Measurements from ENCODE around the gene KIAA1217.
"Not testable (repeated sequence)": the region's sequence is repeated elsewhere in the genome, so short reads cannot be mapped to it uniquely, and the experiment has no call there.

The KIAA1217 gene

DNA sequence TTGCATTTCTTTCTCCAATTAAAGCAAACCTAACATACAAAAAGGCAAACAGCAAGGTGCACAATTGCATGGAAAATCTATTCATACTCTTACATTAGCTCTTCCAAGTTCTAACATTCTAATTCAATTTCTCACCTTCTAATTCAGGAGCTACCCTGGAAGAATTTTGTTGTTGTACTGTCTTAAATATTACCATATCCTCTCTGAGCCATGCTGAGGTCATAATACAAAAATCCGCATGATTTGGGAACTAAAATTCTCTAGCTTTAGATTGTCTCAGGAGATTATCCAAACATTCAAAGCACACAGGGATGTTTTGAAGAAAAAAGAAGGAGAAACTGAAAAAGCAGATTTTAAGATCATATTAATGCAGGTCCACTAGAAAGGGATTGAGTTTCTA, 229.9 kb downstream of the KIAA1217 start:
- no peak for DNase-seq (ENCODE audit: low read depth in 3 of 3, low spot score in 1 of 3)

DNA sequence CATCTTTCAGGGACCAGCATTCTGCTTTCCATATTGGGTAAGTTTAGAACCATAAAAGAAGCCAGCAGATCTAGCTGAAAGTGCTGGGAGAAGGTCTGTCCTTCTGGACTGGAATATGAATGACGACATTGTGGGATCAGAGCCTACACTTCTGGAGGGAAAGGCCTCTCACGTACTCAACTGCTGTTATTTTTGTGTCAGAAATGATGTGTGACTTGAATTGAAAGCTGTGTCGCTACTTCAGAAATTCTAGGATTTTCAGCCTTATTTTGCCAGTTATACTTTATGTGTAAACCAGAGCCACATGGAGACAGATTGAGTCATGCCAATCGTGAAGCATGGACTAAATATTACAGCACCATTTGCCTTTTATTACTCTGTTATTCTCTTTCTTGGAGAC, 231.0 kb downstream of the KIAA1217 start:
- no peak for DNase-seq (ENCODE audit: low read depth in 3 of 3, low spot score in 1 of 3)

DNA sequence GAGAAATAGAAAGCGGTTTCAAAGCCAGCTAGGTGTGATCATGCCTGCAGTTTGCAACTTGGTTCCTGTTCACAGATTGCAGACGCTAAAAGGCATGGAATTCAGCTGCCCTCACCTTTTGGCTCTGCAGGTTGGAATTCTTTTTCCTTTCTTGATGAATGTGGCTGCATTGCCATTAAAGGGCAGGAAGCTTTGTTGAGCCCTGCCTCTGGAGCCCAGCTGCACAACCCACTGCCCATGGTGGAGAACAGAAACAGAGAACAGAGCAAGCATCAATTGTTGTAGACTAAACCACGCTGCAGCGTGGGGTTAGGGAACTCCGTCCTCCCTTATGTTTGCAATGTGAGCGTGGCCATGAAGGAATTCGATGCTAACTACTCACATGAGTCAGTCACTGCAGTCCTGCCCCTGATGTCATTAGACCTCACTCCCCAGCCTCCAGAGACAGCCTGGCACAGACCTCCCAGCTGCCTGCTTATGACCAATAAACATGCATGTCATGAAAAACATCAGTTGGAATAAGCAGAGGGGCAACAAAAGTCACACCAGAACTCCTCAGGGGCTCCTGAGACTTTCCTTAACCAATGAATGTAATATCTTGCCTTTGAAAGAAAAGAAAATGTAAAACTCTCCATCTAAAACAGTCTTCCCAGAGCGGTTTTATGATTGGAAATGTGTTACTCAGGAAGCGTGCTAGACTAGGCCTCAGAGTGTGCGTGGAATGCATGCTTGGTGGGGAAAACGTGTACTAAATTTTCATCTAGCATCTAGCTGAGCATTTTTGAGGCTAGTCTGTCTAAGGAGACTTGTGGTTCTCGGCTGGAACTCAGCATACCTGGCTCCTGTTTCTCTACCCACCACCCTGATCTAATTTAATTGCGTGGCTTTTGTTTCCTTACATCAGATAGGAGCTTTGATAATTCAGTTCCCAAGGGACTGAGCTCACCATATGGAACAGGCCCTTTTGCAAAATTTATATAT, 232.2 kb downstream of the KIAA1217 start:
- DNase-seq (ENCODE audit: low read depth in 3 of 3, low spot score in 1 of 3): no peak

DNA sequence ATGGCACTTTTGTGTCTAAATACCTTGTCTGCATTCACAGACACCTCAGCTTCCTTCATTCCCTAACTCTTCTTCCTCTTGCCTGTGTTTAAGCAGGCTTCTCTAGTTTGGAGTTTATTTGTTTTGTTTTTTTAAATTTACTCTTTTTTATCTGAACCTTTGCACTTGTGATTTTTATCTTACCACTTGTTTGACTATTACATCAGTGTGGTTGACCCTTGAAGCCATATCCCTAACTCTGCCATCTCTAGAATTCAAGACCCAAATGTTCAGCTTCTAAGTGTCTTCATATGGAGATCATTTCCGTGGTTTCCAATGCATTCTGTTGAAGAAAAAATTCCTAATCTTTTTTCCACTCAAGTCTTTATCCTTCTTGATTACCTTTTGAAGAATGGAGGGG, 233.3 kb downstream of the KIAA1217 start:
- no peak for DNase-seq (ENCODE audit: low read depth in 3 of 3, low spot score in 1 of 3)

DNA sequence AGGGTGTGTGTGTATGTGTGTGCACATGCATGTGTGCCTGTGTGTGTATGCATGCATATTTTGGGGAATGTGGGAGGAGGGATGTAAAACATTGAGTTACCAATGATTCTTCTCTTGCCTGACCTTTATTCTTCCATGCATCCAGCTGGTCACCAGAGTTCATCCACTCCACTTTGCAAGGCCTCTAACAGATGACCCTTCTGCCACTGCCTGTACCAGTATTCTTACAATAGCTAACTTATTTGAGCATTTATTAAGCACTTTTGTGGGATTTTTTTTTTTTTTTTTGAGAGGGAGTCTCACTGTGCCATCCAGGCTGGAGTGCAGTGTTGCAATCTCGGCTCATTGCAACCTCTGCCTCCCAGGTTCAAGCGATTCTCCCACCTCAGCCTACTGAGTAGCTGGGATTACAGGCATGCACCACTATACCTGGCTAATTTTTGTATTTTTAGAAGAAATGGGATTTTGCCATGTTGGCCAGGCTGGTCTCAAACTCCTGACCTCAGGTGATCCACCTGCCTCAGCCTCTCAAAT, 233.8 kb downstream of the KIAA1217 start:
- not testable (repeated sequence) for DNase-seq (ENCODE audit: low read depth in 3 of 3, low spot score in 1 of 3)

DNA sequence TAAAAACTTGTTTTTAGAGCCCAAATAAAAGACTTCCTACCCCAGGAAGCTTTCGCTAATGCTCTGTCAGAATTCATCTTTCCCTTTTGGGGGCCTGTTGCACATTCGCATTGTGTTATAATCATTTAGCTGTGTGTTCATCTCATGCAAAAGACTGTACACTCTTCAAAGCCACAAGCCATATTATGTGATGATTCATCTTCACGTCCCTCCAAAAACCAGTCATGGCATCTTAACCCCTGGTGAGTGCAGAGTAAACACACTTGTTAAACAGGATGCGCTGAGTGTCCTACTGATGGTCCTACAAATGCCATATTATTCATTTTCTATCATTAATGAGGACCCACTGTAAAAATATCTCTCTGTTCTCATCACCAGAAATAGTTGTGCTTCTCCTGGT, 235.4 kb downstream of the KIAA1217 start:
- DNase-seq (ENCODE audit: low read depth in 3 of 3, low spot score in 1 of 3): no peak

DNA sequence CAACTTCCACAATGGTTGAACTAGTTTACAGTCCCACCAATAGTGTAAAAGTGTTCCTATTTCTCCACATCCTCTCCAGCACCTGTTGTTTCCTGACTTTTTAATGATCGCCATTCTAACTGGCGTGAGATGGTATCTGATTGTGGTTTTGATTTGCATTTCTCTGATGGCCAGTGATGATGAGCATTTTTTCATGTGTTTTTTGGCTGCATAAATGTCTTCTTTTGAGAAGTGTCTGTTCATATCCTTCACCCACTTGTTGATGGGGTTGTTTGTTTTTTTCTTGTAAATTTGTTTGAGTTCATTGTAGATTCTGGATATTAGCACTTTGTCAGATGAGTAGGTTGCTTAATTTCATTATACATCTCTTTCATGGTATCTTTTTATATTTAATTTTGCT, 237.0 kb downstream of the KIAA1217 start:
- not testable (repeated sequence) for DNase-seq (ENCODE audit: low read depth in 3 of 3, low spot score in 1 of 3)

DNA sequence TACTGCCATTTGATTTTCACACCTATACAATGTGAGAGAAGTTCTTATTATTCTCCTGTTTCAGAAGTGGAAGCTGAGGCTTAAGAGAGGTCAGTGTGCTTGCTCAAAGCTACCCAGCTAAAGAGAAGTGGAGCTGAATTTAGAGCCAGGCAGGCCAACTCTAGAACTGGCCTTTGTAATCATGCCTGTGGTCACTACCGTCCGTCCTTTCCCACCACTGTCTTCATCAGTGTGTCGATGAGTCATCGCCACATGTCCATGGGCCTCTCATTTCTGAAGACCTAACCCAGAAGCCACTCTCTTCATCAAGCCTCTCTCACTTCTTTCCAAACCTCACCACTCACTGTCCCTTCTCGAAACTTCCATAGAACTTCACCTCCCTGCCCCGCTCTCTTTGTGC, 237.8 kb downstream of the KIAA1217 start:
- no peak for DNase-seq (ENCODE audit: low read depth in 3 of 3, low spot score in 1 of 3)

DNA sequence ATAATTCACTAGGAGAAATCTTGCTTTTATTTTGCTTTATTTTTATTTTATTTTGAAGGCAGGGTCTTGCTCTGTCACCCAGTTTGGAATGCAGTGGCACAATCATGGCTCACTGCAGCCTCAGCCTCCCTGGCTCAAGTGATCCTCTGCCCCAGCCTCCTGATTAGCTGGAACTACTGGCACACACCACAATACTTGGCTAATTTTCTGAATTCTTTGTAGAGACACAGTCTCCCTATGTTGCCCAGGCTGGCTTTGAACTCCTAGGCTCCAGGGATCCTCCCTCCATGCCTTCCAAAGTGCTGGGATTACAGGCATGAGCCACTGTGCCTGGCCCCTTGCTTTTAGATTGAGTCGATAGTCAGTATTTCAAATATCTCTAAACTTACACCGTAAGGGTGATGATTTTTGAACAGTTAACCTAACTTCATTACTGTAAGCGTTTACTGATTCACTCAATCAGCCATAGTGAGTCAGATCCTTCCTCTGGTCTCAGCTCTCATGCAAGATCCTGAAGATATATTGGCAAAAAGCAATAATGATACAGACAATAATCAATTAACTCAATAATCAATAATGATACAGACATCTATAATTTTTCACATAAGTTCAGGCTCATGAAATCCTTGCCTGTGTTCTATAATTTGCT, 239.5 kb downstream of the KIAA1217 start:
- DNase-seq (ENCODE audit: low read depth in 3 of 3, low spot score in 1 of 3): no peak

DNA sequence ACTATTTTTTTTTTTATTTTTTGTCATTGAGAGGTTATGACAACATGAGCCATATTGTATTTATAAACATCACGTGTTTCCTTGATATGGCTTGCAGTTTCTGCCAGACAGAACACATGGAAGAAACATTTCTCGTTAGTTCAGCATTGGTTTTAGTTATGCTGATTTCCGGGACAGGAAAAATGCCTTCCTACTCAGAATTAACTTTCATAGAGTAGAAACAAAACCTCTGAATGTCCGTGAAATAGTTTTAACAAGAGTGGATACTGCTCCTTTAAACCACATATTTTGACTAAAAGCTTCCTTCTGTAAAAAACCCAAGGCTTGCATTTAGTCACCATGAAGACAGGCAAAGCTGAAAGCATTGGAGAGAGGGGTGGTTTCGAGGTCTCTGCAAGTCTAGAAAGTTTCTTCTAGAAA, 240.4 kb downstream of the KIAA1217 start:
- no peak for DNase-seq (ENCODE audit: low read depth in 3 of 3, low spot score in 1 of 3)

DNA sequence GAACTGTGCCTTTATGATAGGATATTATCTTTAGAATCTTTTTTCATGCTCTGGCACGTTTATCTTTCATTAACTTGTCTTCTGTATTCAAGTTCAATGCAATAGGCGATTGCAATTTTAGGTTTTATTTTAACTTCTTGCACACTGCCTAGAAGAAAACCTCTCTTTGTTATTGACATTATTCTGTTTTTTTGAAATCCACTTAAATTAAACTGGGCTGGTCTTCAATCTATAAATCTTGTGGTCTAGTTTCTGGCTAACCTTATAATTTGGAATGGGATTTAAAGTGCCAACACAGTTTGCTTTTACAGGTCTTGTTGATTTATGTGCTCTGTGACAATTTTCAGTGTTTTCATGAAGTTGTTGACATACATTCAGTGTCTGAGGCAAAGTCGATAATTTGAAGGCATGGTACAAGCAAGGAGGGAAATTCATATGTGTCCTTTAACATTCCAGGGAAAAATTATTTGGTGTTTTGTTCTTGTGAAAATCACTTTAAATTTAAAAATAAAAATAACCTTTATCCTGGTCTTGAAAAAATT, 240.9 kb downstream of the KIAA1217 start:
- no peak for DNase-seq (ENCODE audit: low read depth in 3 of 3, low spot score in 1 of 3)

DNA sequence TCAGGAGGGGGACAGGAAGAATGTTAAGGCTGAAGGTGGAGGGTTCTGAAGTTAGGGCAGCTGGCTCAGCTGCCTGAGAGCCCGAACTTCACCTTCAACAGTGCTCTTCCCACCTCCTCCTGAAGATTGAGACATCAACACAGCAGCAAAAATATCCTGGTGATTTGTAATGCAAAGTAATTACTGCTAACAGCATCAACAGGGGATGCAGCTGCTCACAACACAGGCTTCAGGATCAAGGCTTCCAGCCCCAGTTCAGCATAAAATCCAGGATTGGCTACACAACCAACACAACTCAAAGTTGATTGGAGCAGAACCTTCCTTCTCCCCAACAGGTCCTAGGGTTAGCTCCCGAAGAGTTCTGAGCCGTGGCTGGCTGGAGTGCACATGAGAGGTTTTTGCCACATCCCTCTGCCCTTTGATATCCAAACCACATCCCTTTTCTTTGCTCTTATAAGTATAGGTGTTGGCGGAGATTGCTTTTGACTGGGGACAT, 242.4 kb downstream of the KIAA1217 start:
- no peak for DNase-seq (ENCODE audit: low read depth in 3 of 3, low spot score in 1 of 3)

DNA sequence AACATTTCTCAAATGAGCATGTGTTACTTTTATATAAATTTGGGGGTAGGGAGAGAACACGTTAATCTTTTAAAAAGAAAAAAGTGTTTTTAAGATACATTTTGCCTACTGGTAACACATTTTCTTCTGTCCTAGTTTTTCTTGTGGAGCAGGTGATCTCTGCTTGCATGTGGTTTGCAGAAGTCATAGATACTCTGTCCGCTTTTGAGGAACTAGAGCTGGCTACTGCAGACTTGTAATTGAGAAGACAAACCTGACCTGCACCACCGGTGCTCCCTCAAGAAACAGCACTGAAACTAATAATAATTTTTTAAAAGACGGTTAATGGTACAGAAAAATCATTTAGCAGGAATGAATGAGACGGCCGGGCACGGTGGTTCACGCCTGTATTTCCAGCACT, 243.1 kb downstream of the KIAA1217 start:
- no peak for DNase-seq (ENCODE audit: low read depth in 3 of 3, low spot score in 1 of 3)

DNA sequence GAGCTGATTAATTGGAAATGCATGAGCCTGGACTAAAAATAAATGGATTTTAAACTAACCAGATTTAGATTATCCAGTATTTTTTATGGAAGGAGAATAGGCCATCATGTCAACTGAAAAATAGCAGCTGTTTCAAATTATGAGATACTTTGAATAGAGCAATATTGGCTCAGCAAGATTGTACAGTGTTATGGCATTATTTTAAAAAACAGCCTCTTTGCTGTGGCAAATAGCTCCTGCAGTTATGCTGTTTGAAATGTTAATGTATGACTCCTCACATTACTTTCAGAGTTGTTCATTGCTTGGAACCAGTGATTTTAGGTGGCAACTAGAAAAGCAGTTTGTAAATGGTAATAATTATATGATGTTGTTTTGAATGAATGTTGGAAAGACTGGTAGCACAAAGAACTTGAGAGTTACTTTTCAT, 244.5 kb downstream of the KIAA1217 start:
- no peak for DNase-seq (ENCODE audit: low read depth in 3 of 3, low spot score in 1 of 3)

DNA sequence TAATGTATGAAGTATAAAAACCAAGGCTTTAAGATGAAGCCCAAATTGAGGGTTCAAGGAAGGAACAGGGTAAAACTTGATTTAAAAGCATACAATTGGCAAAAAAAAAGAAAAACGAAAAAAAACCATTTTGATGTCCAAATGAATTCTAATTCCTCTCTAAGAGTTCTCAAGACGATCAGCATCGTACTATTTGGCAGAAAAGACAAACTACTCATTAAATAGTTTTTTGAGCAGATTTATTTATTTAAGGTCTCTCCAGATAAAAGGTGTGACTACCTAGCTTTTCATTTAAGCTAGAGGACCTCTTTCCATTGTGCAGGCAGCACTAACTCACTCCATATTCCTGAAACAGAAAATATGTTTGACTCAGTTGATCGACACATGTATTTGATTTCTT, 245.0 kb downstream of the KIAA1217 start:
- no peak for DNase-seq (ENCODE audit: low read depth in 3 of 3, low spot score in 1 of 3)

DNA sequence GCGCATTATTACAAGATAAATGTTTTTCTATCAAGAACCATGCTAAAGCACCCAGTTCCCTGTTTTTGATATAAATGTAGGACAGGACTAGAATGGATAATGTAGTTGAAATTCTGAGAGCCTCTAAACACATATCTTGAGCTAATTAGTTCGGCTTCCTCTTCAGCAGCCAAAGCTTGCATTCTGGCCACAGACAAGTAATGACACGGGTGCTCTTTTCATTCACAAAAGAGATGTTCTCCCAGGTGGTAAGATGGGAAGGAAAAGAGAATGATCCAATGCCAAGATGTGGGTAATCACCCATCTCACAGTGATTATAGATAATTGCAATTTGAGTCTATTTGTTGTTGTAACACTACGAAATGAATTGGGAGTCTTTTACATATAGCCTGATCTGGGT, 246.5 kb downstream of the KIAA1217 start:
- DNase-seq (ENCODE audit: low read depth in 3 of 3, low spot score in 1 of 3): no peak

DNA sequence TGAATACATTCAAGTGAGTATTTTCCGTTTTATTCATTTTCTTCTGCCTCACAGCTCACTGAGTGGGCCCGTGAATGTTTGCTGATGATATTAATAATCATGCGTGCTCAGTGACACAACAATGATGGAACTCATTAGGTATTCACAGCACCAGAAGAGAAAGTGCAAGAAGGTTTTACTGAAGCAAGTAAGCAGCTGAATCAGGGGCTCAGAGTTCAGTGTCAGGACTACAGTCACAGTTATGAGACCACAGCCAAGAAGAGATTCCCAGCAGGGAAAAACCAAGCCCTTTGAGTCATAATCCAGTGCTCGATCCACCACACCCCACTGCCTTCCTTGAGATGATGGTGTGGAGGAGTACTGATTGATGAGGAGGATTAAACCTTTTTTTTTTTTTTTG, 247.4 kb downstream of the KIAA1217 start:
- DNase-seq (ENCODE audit: low read depth in 3 of 3, low spot score in 1 of 3): no peak

DNA sequence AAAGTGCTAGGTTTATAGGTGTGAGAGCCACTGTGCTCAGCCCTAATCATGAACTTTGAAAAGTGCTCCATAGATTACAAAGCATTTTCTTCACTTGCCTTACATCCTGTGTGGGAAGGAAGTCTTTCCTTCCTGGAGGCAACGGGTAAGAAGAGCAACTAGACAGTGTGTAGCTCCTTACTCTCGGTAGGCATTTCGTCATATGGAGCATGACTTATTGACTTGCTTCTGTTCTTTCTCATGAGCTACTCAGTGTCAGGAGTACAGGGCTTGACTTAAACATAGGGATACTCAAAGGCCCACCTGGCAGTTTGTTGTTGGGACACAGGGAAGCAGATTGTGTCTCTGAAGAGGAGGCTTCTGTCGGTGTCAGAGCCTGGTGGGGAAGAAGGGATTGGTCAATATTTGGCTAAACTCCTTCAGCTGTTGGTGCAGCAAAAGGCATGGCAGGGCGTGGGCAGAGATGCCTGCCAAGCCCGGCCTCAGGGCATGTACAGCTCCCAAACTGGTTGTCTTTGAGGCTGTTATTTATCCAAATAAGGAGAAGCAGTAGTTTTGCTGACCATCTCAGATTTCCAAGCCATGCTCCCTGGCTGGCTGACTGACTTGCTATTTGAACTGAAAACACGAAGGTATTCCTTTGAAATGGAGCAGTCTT, 248.9 kb downstream of the KIAA1217 start:
- DNase-seq (ENCODE audit: low read depth in 3 of 3, low spot score in 1 of 3): no peak

DNA sequence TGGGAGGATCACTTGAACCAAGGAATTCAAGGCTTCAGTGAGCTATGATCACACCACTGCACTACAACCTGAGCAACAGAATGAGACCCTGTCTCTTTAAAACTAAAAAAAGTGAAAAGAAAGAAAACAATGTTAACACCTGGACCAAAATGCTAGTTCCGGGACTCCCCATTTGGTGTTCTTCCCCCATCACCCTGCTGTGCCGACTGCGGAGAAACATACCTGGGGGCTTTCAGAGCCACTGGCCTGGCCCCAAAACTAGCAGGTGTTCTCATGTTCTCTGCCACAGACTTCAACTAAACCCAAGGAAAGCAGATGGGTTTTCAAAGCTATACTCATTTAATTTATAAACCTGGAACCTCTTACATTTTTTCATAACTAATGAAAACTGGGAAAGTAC, 250.9 kb downstream of the KIAA1217 start:
- DNase-seq (ENCODE audit: low read depth in 3 of 3, low spot score in 1 of 3): no peak

DNA sequence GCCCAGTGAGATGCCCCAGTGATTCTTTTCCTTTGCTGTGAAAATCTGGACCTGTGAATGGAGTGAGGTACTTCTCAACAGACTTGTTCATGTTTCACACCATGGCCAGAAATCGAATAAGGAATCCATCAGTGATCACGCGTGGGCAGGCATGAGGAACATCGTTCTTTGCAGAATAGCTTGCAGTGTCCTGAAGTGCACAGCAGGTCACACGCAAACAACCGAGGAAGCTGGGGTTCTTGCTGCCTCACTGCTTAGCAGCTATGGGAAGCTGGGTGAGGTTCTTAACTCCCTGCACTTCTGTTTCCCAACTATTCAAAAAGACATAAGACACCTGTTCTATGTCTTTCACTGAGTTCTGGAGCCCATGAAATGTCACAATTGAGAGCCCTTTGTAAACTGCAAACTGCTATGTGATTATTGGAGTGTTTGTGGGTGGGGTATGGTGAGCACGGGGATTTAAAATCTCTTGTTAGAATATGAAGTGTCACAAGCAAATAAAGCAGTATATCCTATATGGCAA, 253.4 kb downstream of the KIAA1217 start:
- DNase-seq (ENCODE audit: low read depth in 3 of 3, low spot score in 1 of 3): no peak

Data from stimulated activated CD4-positive, alpha-beta T cell treated with anti-CD3 and anti-CD28 coated beads, TNF-alpha, amount 100 ng/mL, for 1 hour (primary cell).